ENCODE data around the gene PREP.

Gene PREP

GRCh38 chr6:105372142-105372848 is 30.6 kb downstream of the PREP start:
- H2BK120ac ChIP-seq (ENCODE audit: low read depth, low read length), result no peak overlapping the region
- no peak overlapping the region for H4K91ac ChIP-seq (ENCODE audit: low read length)
- no peaks in the 10 kb centered on the region for H3K9me3 ChIP-seq (ENCODE audit: control insufficient read depth, low read length)
- H3K14ac ChIP-seq (ENCODE audit: low read length in 2 of 2), result no peak overlapping the region
- no peak overlapping the region for H3K4me3 ChIP-seq (ENCODE audit: insufficient read depth in 1 of 2, low read depth in 1 of 2, low read length in 2 of 2)
- 98% methylated on average over 2 of the region's 4 CpGs for WGBS
- H2AFZ ChIP-seq (ENCODE audit: low read depth, low read length), result no peak overlapping the region
- H3K27ac ChIP-seq (ENCODE audit: low read length, poor library complexity, severe bottlenecking), result no peak overlapping the region
- no peak overlapping the region for H3K4ac ChIP-seq (ENCODE audit: low read depth in 1 of 2, low read length in 2 of 2)
- H3K23ac ChIP-seq (ENCODE audit: low read length in 2 of 2), result peak overlapping the region in 1 of 2 experiments; percentile 60
- no peak overlapping the region for H3K4me2 ChIP-seq (ENCODE audit: low read length, poor library complexity, severe bottlenecking)
- H2BK15ac ChIP-seq (ENCODE audit: low read depth, poor library complexity, severe bottlenecking), result no peak overlapping the region
- no peak overlapping the region for H3K18ac ChIP-seq (ENCODE audit: low read depth in 1 of 2, low read length in 2 of 2)
- H2BK12ac ChIP-seq (ENCODE audit: low read length in 2 of 2), result no peak overlapping the region
- H3K79me1 ChIP-seq (replicated peaks; ENCODE audit: low read length, poor library complexity, severe bottlenecking), result peaks cover 9% of the 10 kb centered on the region
- H3K27me3 ChIP-seq (ENCODE audit: control insufficient read depth in 1 of 2, insufficient read depth in 1 of 2, low read length in 2 of 2), result no peaks in the 10 kb centered on the region
- H4K8ac ChIP-seq (ENCODE audit: low read length), result no peak overlapping the region
- DNase-seq, result no peak
- no peak overlapping the region for H3K9ac ChIP-seq (ENCODE audit: low read length)
- H2BK5ac ChIP-seq (ENCODE audit: low read depth, low read length, poor library complexity, severe bottlenecking), result no peak overlapping the region
- no peaks in the 10 kb centered on the region for H3K4me1 ChIP-seq (ENCODE audit: control insufficient read depth, insufficient read depth, low read depth, low read length)
- peaks cover 4 to 57% of the 10 kb centered on the region in 2 experiments for H3K36me3 ChIP-seq (ENCODE audit: control insufficient read depth in 1 of 2, insufficient read depth in 2 of 2, low read depth in 1 of 2, low read length in 2 of 2)
- no peak overlapping the region for H2AK5ac ChIP-seq (ENCODE audit: low read length, severe bottlenecking)

- Histone ChIP-seq H3K14ac (ENCODE audit: low read length in 2 of 2) (no peak overlapping the region), H3K18ac (ENCODE audit: low read depth in 1 of 2, low read length in 2 of 2) (no peak overlapping the region), H2BK12ac (ENCODE audit: low read length in 2 of 2) (no peak overlapping the region), H2BK120ac (ENCODE audit: low read depth, low read length) (no peak overlapping the region), H3K27ac (ENCODE audit: low read length, poor library complexity, severe bottlenecking) (no peak overlapping the region), H3K36me3 (ENCODE audit: control insufficient read depth in 1 of 2, insufficient read depth in 2 of 2, low read depth in 1 of 2, low read length in 2 of 2) (peaks cover 6 to 51% of the 10 kb centered on the region in 2 experiments), H3K4me3 (ENCODE audit: insufficient read depth in 1 of 2, low read depth in 1 of 2, low read length in 2 of 2) (no peak overlapping the region), H3K4ac (ENCODE audit: low read depth in 1 of 2, low read length in 2 of 2) (no peak overlapping the region), H3K4me2 (ENCODE audit: low read length, poor library complexity, severe bottlenecking) (no peak overlapping the region), H3K23ac (ENCODE audit: low read length in 2 of 2) (no peak overlapping the region), H4K91ac (ENCODE audit: low read length) (no peak overlapping the region), H4K8ac (ENCODE audit: low read length) (no peak overlapping the region), H2BK5ac (ENCODE audit: low read depth, low read length, poor library complexity, severe bottlenecking) (no peak overlapping the region), H3K79me1 (replicated peaks; ENCODE audit: low read length, poor library complexity, severe bottlenecking) (peaks cover 7% of the 10 kb centered on the region), H3K27me3 (ENCODE audit: control insufficient read depth in 1 of 2, insufficient read depth in 1 of 2, low read length in 2 of 2) (no peaks in the 10 kb centered on the region), H3K9me3 (ENCODE audit: control insufficient read depth, low read length) (no peaks in the 10 kb centered on the region), H2AFZ (ENCODE audit: low read depth, low read length) (no peak overlapping the region), H3K9ac (ENCODE audit: low read length) (no peak overlapping the region), H3K4me1 (ENCODE audit: control insufficient read depth, insufficient read depth, low read depth, low read length) (no peaks in the 10 kb centered on the region), H2BK15ac (ENCODE audit: low read depth, poor library complexity, severe bottlenecking) (no peak overlapping the region), H2AK5ac (ENCODE audit: low read length, severe bottlenecking) (no peak overlapping the region)
- 87% methylated on average over 1 of the region's 1 CpG for WGBS
- no peak for DNase-seq
These were observed 32.5 kb downstream of the PREP start for GRCh38 chr6:105370351-105370750.

DNA sequence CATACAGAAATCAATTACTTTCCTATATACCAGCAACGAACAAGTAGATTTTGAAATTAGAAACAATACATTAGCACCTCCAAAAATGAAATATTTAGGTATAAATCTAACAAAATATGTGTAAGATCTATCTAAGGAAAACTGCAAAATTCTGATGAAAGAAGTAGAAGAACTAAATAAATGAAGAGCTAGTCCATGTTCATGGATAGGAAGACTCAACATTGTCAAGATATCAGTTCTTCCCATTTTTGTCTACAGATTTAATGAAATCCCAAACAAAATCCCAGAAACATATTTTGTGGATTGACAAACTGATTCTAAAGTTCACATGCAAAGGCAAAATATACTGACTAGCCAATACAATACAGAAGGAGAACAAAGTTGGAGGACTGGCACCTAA is 33.7 kb downstream of the PREP start:
- Histone ChIP-seq H3K27ac (ENCODE audit: low read length, poor library complexity, severe bottlenecking) (no peak overlapping the region), H3K4me2 (ENCODE audit: low read length, poor library complexity, severe bottlenecking) (no peak overlapping the region), H3K18ac (ENCODE audit: low read depth in 1 of 2, low read length in 2 of 2) (no peak overlapping the region), H2AK5ac (ENCODE audit: low read length, severe bottlenecking) (no peak overlapping the region), H2BK15ac (ENCODE audit: low read depth, poor library complexity, severe bottlenecking) (no peak overlapping the region), H3K4me3 (ENCODE audit: insufficient read depth in 1 of 2, low read depth in 1 of 2, low read length in 2 of 2) (no peak overlapping the region), H3K27me3 (ENCODE audit: control insufficient read depth in 1 of 2, insufficient read depth in 1 of 2, low read length in 2 of 2) (no peaks in the 10 kb centered on the region), H3K79me1 (replicated peaks; ENCODE audit: low read length, poor library complexity, severe bottlenecking) (peaks cover 7% of the 10 kb centered on the region), H3K9me3 (ENCODE audit: control insufficient read depth, low read length) (no peaks in the 10 kb centered on the region), H3K9ac (ENCODE audit: low read length) (no peak overlapping the region), H2AFZ (ENCODE audit: low read depth, low read length) (no peak overlapping the region), H4K8ac (ENCODE audit: low read length) (no peak overlapping the region), H3K36me3 (ENCODE audit: control insufficient read depth in 1 of 2, insufficient read depth in 2 of 2, low read depth in 1 of 2, low read length in 2 of 2) (peaks cover 17 to 52% of the 10 kb centered on the region in 2 experiments), H2BK12ac (ENCODE audit: low read length in 2 of 2) (no peak overlapping the region), H4K91ac (ENCODE audit: low read length) (no peak overlapping the region), H2BK5ac (ENCODE audit: low read depth, low read length, poor library complexity, severe bottlenecking) (no peak overlapping the region), H3K14ac (ENCODE audit: low read length in 2 of 2) (no peak overlapping the region), H2BK120ac (ENCODE audit: low read depth, low read length) (no peak overlapping the region), H3K4me1 (ENCODE audit: control insufficient read depth, insufficient read depth, low read depth, low read length) (no peaks in the 10 kb centered on the region), H3K23ac (ENCODE audit: low read length in 2 of 2) (no peak overlapping the region), H3K4ac (ENCODE audit: low read depth in 1 of 2, low read length in 2 of 2) (no peak overlapping the region)
- no peak for DNase-seq
- WGBS, result no CpG with 5 or more reads among the region's 1 CpG

DNA sequence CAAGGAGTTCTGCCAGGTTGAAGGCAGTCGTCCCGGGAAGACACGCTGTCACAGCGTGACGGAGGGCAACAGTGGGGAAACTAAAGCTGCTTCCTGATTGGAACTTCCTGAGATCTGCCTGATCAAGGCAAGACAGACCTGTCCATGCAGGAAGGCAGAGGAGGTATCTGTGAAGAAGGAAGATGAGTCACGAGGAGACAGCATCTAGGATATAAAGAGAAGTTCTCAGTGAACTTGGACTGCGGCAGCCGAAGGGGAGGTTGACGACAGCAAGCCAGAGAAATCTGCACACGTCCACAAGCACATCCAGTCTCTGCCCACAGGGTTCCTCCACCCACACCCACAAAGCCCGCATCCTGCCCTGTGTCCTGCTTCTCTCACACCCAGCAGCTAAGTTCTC is 38.6 kb downstream of the PREP start:
- no peaks in the 10 kb centered on the region for H3K9me3 ChIP-seq (ENCODE audit: control insufficient read depth, low read length)
- H2AFZ ChIP-seq (ENCODE audit: low read depth, low read length), result no peak overlapping the region
- H4K8ac ChIP-seq (ENCODE audit: low read length), result no peak overlapping the region
- no peak overlapping the region for H3K4me3 ChIP-seq (ENCODE audit: insufficient read depth in 1 of 2, low read depth in 1 of 2, low read length in 2 of 2)
- no peak overlapping the region for H2BK120ac ChIP-seq (ENCODE audit: low read depth, low read length)
- no peak overlapping the region for H3K4me2 ChIP-seq (ENCODE audit: low read length, poor library complexity, severe bottlenecking)
- no peak overlapping the region for H3K18ac ChIP-seq (ENCODE audit: low read depth in 1 of 2, low read length in 2 of 2)
- H2BK15ac ChIP-seq (ENCODE audit: low read depth, poor library complexity, severe bottlenecking), result no peak overlapping the region
- H2AK5ac ChIP-seq (ENCODE audit: low read length, severe bottlenecking), result no peak overlapping the region
- no peak overlapping the region for H3K4ac ChIP-seq (ENCODE audit: low read depth in 1 of 2, low read length in 2 of 2)
- no peak overlapping the region for H3K27ac ChIP-seq (ENCODE audit: low read length, poor library complexity, severe bottlenecking)
- peaks cover 4% of the 10 kb centered on the region for H3K4me1 ChIP-seq (ENCODE audit: control insufficient read depth, insufficient read depth, low read depth, low read length)
- H3K79me1 ChIP-seq (replicated peaks; ENCODE audit: low read length, poor library complexity, severe bottlenecking), result peaks cover 8% of the 10 kb centered on the region
- no peak for DNase-seq
- H3K14ac ChIP-seq (ENCODE audit: low read length in 2 of 2), result no peak overlapping the region
- WGBS, result 94% methylated on average over 11 of the region's 11 CpGs
- no peak overlapping the region for H2BK12ac ChIP-seq (ENCODE audit: low read length in 2 of 2)
- H4K91ac ChIP-seq (ENCODE audit: low read length), result no peak overlapping the region
- H2BK5ac ChIP-seq (ENCODE audit: low read depth, low read length, poor library complexity, severe bottlenecking), result no peak overlapping the region
- H3K36me3 ChIP-seq (ENCODE audit: control insufficient read depth in 1 of 2, insufficient read depth in 2 of 2, low read depth in 1 of 2, low read length in 2 of 2), result peaks cover 18 to 40% of the 10 kb centered on the region in 2 experiments
- H3K23ac ChIP-seq (ENCODE audit: low read length in 2 of 2), result no peak overlapping the region
- no peak overlapping the region for H3K9ac ChIP-seq (ENCODE audit: low read length)
- H3K27me3 ChIP-seq (ENCODE audit: control insufficient read depth in 1 of 2, insufficient read depth in 1 of 2, low read length in 2 of 2), result no peaks in the 10 kb centered on the region
